ENCODE data around the gene RBMS3. TPM values are rescaled to one million over a fixed set of nuclear protein-coding genes. Genes with fewer than 3 reads are reported as not detected.

RBMS3 gene
- total RNA-seq, 2 donors from 2014 or later, result 2.8 to 9.6 TPM

GRCh38 chr3:29426302-29427226 lies 145.7 kb downstream of the RBMS3 start:
- DNase-seq, result no peak
- no peak overlapping the region for H3K4me3 ChIP-seq
- no peaks in the 10 kb centered on the region for H3K36me3 ChIP-seq
- intact Hi-C loops (cut with DNase I), result no loop called here
- no peaks in the 10 kb centered on the region for H3K4me1 ChIP-seq
- H3K9ac ChIP-seq (ENCODE audit: low read depth in 2 of 2, low read length in 2 of 2), result no peak overlapping the region
- TF ChIP-seq CTCF (IDR thresholded peaks at IDR 0.05), result no peak
- no peak overlapping the region for H3K27ac ChIP-seq
- H3K27me3 ChIP-seq, result no peaks in the 10 kb centered on the region
- no peaks in the 10 kb centered on the region for H3K9me3 ChIP-seq

GRCh38 chr3:29427266-29428103 lies 146.6 kb downstream of the RBMS3 start:
- no peaks in the 10 kb centered on the region for H3K4me1 ChIP-seq
- intact Hi-C loops (cut with DNase I), result no loop called here
- H3K9me3 ChIP-seq, result no peaks in the 10 kb centered on the region
- H3K36me3 ChIP-seq, result no peaks in the 10 kb centered on the region
- H3K27ac ChIP-seq, result no peak overlapping the region
- TF ChIP-seq CTCF (IDR thresholded peaks at IDR 0.05), result no peak
- no peaks in the 10 kb centered on the region for H3K27me3 ChIP-seq
- no peak overlapping the region for H3K9ac ChIP-seq (ENCODE audit: low read depth in 2 of 2, low read length in 2 of 2)
- DNase-seq, result no peak
- no peak overlapping the region for H3K4me3 ChIP-seq

GRCh38 chr3:29429055-29429679 lies 148.3 kb downstream of the RBMS3 start:
- H3K4me3 ChIP-seq, result no peak overlapping the region
- H3K27me3 ChIP-seq, result no peaks in the 10 kb centered on the region
- intact Hi-C loops (cut with DNase I), result no loop called here
- no peak for TF ChIP-seq CTCF (IDR thresholded peaks at IDR 0.05)
- no peaks in the 10 kb centered on the region for H3K9me3 ChIP-seq
- no peak overlapping the region for H3K9ac ChIP-seq (ENCODE audit: low read depth in 2 of 2, low read length in 2 of 2)
- H3K4me1 ChIP-seq, result no peaks in the 10 kb centered on the region
- H3K36me3 ChIP-seq, result no peaks in the 10 kb centered on the region
- H3K27ac ChIP-seq, result no peak overlapping the region
- DNase-seq, result no peak

- H3K9ac ChIP-seq (ENCODE audit: low read depth in 2 of 2, low read length in 2 of 2), result no peak overlapping the region
- H3K27me3 ChIP-seq, result no peaks in the 10 kb centered on the region
- H3K36me3 ChIP-seq, result no peaks in the 10 kb centered on the region
- no peak overlapping the region for H3K4me3 ChIP-seq
- no peak for TF ChIP-seq CTCF (IDR thresholded peaks at IDR 0.05)
- H3K9me3 ChIP-seq, result no peaks in the 10 kb centered on the region
- intact Hi-C loops (cut with DNase I), result no loop called here
- H3K27ac ChIP-seq, result no peak overlapping the region
- no peak for DNase-seq
- H3K4me1 ChIP-seq, result no peaks in the 10 kb centered on the region
Measured at GRCh38 chr3:29430558-29430971, 149.7 kb downstream of the RBMS3 start.

- no peaks in the 10 kb centered on the region for H3K36me3 ChIP-seq
- no peak overlapping the region for H3K27ac ChIP-seq
- no peak for TF ChIP-seq CTCF (IDR thresholded peaks at IDR 0.05)
- intact Hi-C loops (cut with DNase I), result no loop called here
- H3K9me3 ChIP-seq, result no peaks in the 10 kb centered on the region
- DNase-seq, result no peak
- H3K4me3 ChIP-seq, result no peak overlapping the region
- no peak overlapping the region for H3K9ac ChIP-seq (ENCODE audit: low read depth in 2 of 2, low read length in 2 of 2)
- H3K4me1 ChIP-seq, result no peaks in the 10 kb centered on the region
- H3K27me3 ChIP-seq, result no peaks in the 10 kb centered on the region
Measured at GRCh38 chr3:29436612-29437323, 155.9 kb downstream of the RBMS3 start.

Data from colonic mucosa (tissue), 4 donors.